Upper lobe of left lung (tissue), 6 donors: ENCODE data around the gene STRBP. TPM values are rescaled to one million over a fixed set of nuclear protein-coding genes. Genes with fewer than 3 reads are reported as not detected.
A peak's percentile ranks its signal among the peaks of the same experiment; 100 is the strongest.

Source experiments
- ATAC-seq, 2 donors: fragments of 200-7000 bp; cut with Tn5 transposase; one replicate each; pipeline ENCODE4 v1.9.1; 2022; ENCODE audit warnings: mild to moderate bottlenecking in 2 of 2, moderate library complexity in 2 of 2; ENCODE audit not compliant: low FRiP score in 2 of 2
- DNase-seq, 2 donors: peaks; one replicate each; pipeline ENCODE4 v3.0.0-alpha.2; 2019 to 2020
- H3K27ac ChIP-seq, 4 donors: fragments of 200-600 bp; sonication (generic); one replicate each; pipeline ENCODE4 v1.5.1; 2016 to 2019
- H3K27me3 ChIP-seq, 4 donors: fragments of 200-600 bp; sonication (generic); one replicate each; pipeline ENCODE4 v1.5.1; 2017 to 2019
- H3K36me3 ChIP-seq, 4 donors: fragments of 200-600 bp; sonication (generic); one replicate each; pipeline ENCODE4 v1.5.1; 2016 to 2019
- H3K4me1 ChIP-seq, 4 donors: fragments of 200-600 bp; sonication (generic); one replicate each; pipeline ENCODE4 v1.5.1; 2018 to 2019
- H3K4me3 ChIP-seq, 4 donors: fragments of 200-600 bp; sonication (generic); one replicate each; pipeline ENCODE4 v1.5.1; 2017 to 2019; ENCODE audit warnings: mild to moderate bottlenecking in 2 of 4, moderate library complexity in 1 of 4
- H3K9me3 ChIP-seq, 4 donors: fragments of 200-600 bp; sonication (generic); one replicate each; pipeline ENCODE4 v1.5.1; 2018 to 2019
- EP300 ChIP-seq, 4 donors: sonication (generic); formaldehyde crosslinking; IDR thresholded peaks; one replicate each; pipeline ENCODE4 v1.5.1; 2017; ENCODE audit warnings: antibody characterized with exemption in 4 of 4, control low read depth in 2 of 4
- POLR2A ChIP-seq, 4 donors: fragments of 450-650 bp; IDR thresholded peaks; one replicate each; pipeline ENCODE4 v1.5.1; 2016 to 2017; ENCODE audit warnings: antibody characterized with exemption in 4 of 4, mild to moderate bottlenecking in 2 of 4
- POLR2AphosphoS5 ChIP-seq, 2 donors: sonication (generic); formaldehyde crosslinking; IDR thresholded peaks; one replicate each; pipeline ENCODE4 v1.5.1; 2017; ENCODE audit warnings: antibody characterized with exemption in 2 of 2
- WGBS, 2 donors: methylation state at CpG; one replicate each; pipeline ENCODE4 v1.1.5; 2017 to 2018; 5-methylcytosine and 5-hydroxymethylcytosine counted together
- total RNA-seq, 6 donors: library from RNA; depleted of rRNA in 4 of 6; stranded (reverse); fragments of >200 nt in 4 of 6; gene quantifications; one replicate each; pipeline versions ENCODE4 v1.1.0 to v1.2.1, GENCODE V29; 2016 to 2021
- TF ChIP-seq, protein P1 (sequence below), 6 experiments: fragments of 450-650 bp in 4 of 6; fragments of 200-600 bp in 2 of 6; sonication (generic) in 2 of 6; IDR thresholded peaks; one replicate each; pipeline ENCODE4 v1.5.1; 2016 to 2019; ENCODE audit warnings: antibody characterized with exemption in 6 of 6
- donor health status: DM: no; HTN: no; CAD: no; lungs with moderate emphysema.
- donor health status: DM: no; HTN: yes; CAD: no; lungs with severe emphysema.

STRBP gene
- total RNA-seq, 6 donors from 2014 or later: 10.2 to 61.8 (median 17.8) TPM

DNA sequence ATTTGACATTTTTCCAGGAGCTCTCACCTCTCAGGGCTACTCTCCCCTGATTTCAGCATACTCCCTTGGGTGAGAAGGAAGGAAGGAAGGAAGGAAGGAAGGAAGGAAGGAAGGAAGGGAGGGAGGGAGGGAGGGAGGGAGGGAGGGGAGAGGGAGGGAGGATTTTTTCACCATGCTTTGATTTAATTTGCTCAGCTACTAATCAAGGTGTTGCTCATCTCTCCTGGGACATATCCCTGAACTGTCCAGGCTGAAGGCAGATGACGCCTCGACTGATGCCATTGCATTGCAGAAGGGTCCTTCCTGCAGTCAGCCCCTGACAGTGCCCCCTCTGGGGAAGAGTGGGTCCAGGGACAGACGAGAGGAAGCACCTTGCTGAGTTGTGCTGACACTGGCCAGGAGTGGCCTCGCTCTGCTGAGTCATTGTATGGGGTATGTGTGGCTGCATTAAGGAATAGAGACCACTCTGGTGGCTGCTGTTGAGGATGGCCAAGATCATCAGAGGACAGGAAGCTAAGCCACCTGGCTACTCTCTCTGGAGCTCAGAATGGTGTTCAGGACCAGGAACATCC is 44.0 kb upstream of the STRBP start:
- Histone ChIP-seq H3K27ac (no peak overlapping the region), H3K9me3 (no peaks in the 10 kb centered on the region), H3K4me1 (peaks cover 0 to 4% (median 0%) of the 10 kb centered on the region in 4 donors), H3K4me3 (no peak overlapping the region), H3K36me3 (no peaks in the 10 kb centered on the region), H3K27me3 (no peaks in the 10 kb centered on the region)
- WGBS, 2 donors: 67 to 75% methylated on average over 4 of the region's 4 CpGs
- TF ChIP-seq, protein P1, sequence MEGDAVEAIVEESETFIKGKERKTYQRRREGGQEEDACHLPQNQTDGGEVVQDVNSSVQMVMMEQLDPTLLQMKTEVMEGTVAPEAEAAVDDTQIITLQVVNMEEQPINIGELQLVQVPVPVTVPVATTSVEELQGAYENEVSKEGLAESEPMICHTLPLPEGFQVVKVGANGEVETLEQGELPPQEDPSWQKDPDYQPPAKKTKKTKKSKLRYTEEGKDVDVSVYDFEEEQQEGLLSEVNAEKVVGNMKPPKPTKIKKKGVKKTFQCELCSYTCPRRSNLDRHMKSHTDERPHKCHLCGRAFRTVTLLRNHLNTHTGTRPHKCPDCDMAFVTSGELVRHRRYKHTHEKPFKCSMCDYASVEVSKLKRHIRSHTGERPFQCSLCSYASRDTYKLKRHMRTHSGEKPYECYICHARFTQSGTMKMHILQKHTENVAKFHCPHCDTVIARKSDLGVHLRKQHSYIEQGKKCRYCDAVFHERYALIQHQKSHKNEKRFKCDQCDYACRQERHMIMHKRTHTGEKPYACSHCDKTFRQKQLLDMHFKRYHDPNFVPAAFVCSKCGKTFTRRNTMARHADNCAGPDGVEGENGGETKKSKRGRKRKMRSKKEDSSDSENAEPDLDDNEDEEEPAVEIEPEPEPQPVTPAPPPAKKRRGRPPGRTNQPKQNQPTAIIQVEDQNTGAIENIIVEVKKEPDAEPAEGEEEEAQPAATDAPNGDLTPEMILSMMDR (IDR thresholded peaks at IDR 0.05): no peak
- TF ChIP-seq EP300 (IDR thresholded peaks at IDR 0.05): no peak
- TF ChIP-seq POLR2A (IDR thresholded peaks at IDR 0.05): no peak
- TF ChIP-seq POLR2AphosphoS5 (IDR thresholded peaks at IDR 0.05): no peak
- ATAC-seq (peak in 1 of 2 donors; percentile 24), DNase-seq (no peak)

DNA sequence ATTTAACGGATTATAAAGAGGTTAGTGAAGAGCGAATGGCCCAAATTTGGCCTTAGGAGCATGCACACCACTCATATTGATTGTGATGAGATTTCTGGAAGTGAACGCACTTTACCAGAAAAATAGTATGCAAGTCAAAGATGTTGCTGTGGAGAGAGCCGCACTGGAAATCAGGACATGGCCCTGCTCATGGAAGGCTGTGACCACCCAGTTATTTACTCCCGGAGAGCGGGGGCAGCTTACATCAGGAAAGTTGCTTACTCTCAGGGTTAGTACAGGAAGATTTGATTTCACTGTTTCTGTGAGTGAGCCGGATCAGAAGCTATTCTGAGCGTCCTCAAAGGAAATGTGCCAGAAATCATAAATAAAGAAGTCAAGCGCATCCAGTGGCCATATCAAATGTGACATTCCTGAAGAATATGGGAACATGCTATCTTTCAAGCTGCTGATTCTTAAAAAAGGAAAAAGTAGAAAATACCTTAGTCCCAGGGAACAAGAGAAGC is 42.9 kb upstream of the STRBP start:
- Histone ChIP-seq H3K27ac (no peak overlapping the region), H3K36me3 (no peaks in the 10 kb centered on the region), H3K4me3 (no peak overlapping the region), H3K27me3 (no peaks in the 10 kb centered on the region), H3K4me1 (no peaks in the 10 kb centered on the region), H3K9me3 (no peaks in the 10 kb centered on the region)
- 66 to 72% methylated on average over 9 of the region's 9 CpGs for WGBS, 2 donors
- DNase-seq: no peak
- no peak for ATAC-seq
- TF ChIP-seq POLR2A (IDR thresholded peaks at IDR 0.05): no peak
- no peak for TF ChIP-seq EP300 (IDR thresholded peaks at IDR 0.05)
- TF ChIP-seq, protein P1 (IDR thresholded peaks at IDR 0.05): no peak
- TF ChIP-seq POLR2AphosphoS5 (IDR thresholded peaks at IDR 0.05): no peak

DNA sequence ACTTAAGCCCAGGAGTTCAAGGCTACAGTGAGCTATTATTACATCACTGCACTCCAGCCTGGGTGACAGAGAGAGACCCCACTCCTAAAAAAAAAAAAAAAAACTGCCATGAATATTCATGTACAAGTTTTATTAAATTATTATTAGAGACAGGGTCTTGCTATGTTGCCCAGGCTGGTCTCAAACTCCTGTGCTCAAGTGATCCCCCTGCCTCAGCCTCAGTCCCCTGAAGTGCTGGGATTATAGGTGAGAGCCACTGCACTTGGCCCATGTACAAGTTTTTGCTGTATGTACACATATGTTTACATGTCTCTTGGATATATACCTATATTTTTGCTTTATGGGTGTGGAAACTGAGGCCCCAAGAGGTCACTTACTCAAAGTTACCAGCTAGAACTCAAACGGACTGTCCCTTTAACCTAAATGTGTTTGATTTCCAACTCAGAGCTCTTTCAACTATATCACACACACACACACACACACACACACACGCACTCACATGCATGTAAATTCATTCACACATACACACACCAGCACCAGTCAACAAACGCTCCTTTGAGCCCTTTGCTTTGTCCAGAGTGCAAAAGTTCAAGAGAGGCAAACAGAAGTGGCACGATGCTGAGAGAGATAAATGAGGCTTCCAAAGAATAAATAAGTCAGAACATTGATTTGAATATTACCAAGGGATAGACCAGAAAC is 42.3 kb upstream of the STRBP start:
- no peak for DNase-seq
- no peak overlapping the region for H3K4me3 ChIP-seq

DNA sequence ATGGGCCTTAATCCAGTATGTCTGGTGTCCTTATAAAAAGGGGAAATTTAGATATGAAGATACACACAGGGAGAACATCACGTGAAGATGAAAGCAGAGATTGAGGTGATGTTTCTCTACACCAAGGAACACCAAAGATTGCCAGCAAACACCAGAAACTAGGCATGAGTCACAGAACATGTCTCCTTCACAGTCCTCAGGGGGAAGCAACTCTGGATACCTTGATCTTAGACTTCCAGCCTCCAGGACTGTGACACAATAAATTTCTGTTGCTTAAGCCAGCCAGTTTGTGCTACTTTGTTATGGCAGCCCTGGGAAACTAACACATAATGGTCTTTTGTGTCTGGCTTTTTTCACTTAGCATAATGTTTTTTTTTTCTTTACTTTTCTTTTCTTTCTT is 41.2 kb upstream of the STRBP start:
- no peaks in the 10 kb centered on the region for H3K9me3 ChIP-seq
- 97 to 100% methylated on average over 1 of the region's 1 CpG for WGBS, 2 donors
- no peak overlapping the region for H3K27ac ChIP-seq
- no peak for ATAC-seq
- H3K4me1 ChIP-seq: peaks cover 0 to 6% (median 1%) of the 10 kb centered on the region in 4 donors
- H3K36me3 ChIP-seq: no peaks in the 10 kb centered on the region
- no peaks in the 10 kb centered on the region for H3K27me3 ChIP-seq
- H3K4me3 ChIP-seq: no peak overlapping the region
- DNase-seq: no peak
- TF ChIP-seq POLR2A (IDR thresholded peaks at IDR 0.05): no peak
- TF ChIP-seq, protein P1 (IDR thresholded peaks at IDR 0.05): no peak
- TF ChIP-seq POLR2AphosphoS5 (IDR thresholded peaks at IDR 0.05): no peak
- no peak for TF ChIP-seq EP300 (IDR thresholded peaks at IDR 0.05)

More for the DNA sequence above, 42.3 kb upstream of the STRBP start:
- H3K9me3 ChIP-seq: no peaks in the 10 kb centered on the region
- WGBS, 2 donors: 54 to 82% methylated on average over 4 of the region's 4 CpGs
- TF ChIP-seq POLR2AphosphoS5 (IDR thresholded peaks at IDR 0.05) (no peak), EP300 (IDR thresholded peaks at IDR 0.05) (no peak), POLR2A (IDR thresholded peaks at IDR 0.05) (no peak)
- TF ChIP-seq, protein P1 (IDR thresholded peaks at IDR 0.05): no peak
- H3K4me1 ChIP-seq: no peaks in the 10 kb centered on the region
- H3K27ac ChIP-seq: no peak overlapping the region
- no peaks in the 10 kb centered on the region for H3K27me3 ChIP-seq
- ATAC-seq: no peak
- no peaks in the 10 kb centered on the region for H3K36me3 ChIP-seq
